IMR-90 (cell line): ENCODE measurements around the gene TTLL11. TPM values are rescaled to one million over a fixed set of nuclear protein-coding genes. Genes with fewer than 3 reads are reported as not detected.

Source experiments
- ATAC-seq: fragments of 200-7000 bp; cut with Tn5 transposase; 2 replicates; pipeline ENCODE4 v1.9.1; 2020; ENCODE audit warnings: low read depth, mild to moderate bottlenecking, moderate library complexity
- BruUV-seq: library from RNA; stranded (reverse); fragments of 400-500 nt; replicated peaks from 2 replicates; lab custom pipeline; 2021; lab: Mats Ljungman, UMichigan
- CTCF ChIA-PET: fragments of 300-600 bp; formaldehyde crosslinking; extraction: SDS; loops from one replicate; lab custom pipeline; 2021; ENCODE audit warnings: antibody characterized with exemption; lab: Yijun Ruan, JAX
- POLR2A ChIA-PET: fragments of 300-600 bp; sonication (Branson Sonifier 250); formaldehyde crosslinking; loops from one replicate; lab custom pipeline; 2022; ENCODE audit warnings: antibody characterized with exemption; ENCODE audit not compliant: unreplicated experiment; lab: Charles Lee
- DNase-seq: peaks from one replicate; pipeline ENCODE4 v3.0.0; 2013
- H2AFZ ChIP-seq: replicated peaks from 2 replicates; pipeline ENCODE3; 2013; ENCODE audit warnings: low read length, mild to moderate bottlenecking; ENCODE audit not compliant: poor library complexity
- H2AK5ac ChIP-seq: 2 replicates; pipeline ENCODE4 v1.6.1; 2013; ENCODE audit warnings: low read depth, low read length, inconsistent platforms
- H2AK9ac ChIP-seq: replicated peaks from 2 replicates; pipeline ENCODE3; 2013; ENCODE audit warnings: mild to moderate bottlenecking, low read depth, low read length, moderate library complexity; ENCODE audit not compliant: poor library complexity
- H2BK120ac ChIP-seq: 2 replicates; pipeline ENCODE4 v1.6.1; 2013; ENCODE audit warnings: low read depth, low read length, inconsistent platforms
- H2BK15ac ChIP-seq: 3 replicates; pipeline ENCODE4 v1.6.1; 2013; ENCODE audit warnings: low read depth, low read length, inconsistent platforms
- H2BK20ac ChIP-seq: 2 replicates; pipeline ENCODE4 v1.6.1; 2013; ENCODE audit warnings: low read depth, mild to moderate bottlenecking, inconsistent platforms, low read length, moderate library complexity
- H2BK5ac ChIP-seq: 2 replicates; pipeline ENCODE4 v1.6.1; 2013; ENCODE audit warnings: mild to moderate bottlenecking, low read depth, low read length, inconsistent platforms; ENCODE audit not compliant: poor library complexity, severe bottlenecking
- H3K14ac ChIP-seq: replicated peaks from 2 replicates; pipeline ENCODE4 v1.6.1; 2013; ENCODE audit warnings: low read depth, low read length, inconsistent platforms
- H3K18ac ChIP-seq: 2 replicates; pipeline ENCODE4 v1.6.1; 2013; ENCODE audit warnings: low read depth, low read length, control low read depth
- H3K23ac ChIP-seq: 2 replicates; pipeline ENCODE4 v1.6.1; 2013; ENCODE audit warnings: low read depth, low read length, inconsistent platforms
- H3K27ac ChIP-seq: 2 replicates; pipeline ENCODE4 v1.5.1; 2013; ENCODE audit warnings: mild to moderate bottlenecking, control low read depth, low read length; ENCODE audit not compliant: insufficient read depth
- H3K27me3 ChIP-seq: 2 replicates; pipeline ENCODE4 v1.6.1; 2013; ENCODE audit warnings: low read length; ENCODE audit not compliant: control insufficient read depth, insufficient read depth
- H3K36me3 ChIP-seq: 2 replicates; pipeline ENCODE4 v1.6.1; 2013; ENCODE audit warnings: low read length, mixed read lengths; ENCODE audit not compliant: control insufficient read depth, insufficient read depth
- H3K4ac ChIP-seq: 2 replicates; pipeline ENCODE4 v1.6.1; 2013; ENCODE audit warnings: low read depth, low read length, inconsistent platforms
- H3K4me1 ChIP-seq: 2 replicates; pipeline ENCODE4 v1.6.1; 2013; ENCODE audit warnings: low read length, mixed read lengths; ENCODE audit not compliant: control insufficient read depth, insufficient read depth
- H3K4me2 ChIP-seq: 2 replicates; pipeline ENCODE4 v1.6.1; 2013; ENCODE audit warnings: low read depth, mild to moderate bottlenecking, control low read depth, low read length, moderate library complexity
- H3K4me3 ChIP-seq: 2 replicates; pipeline ENCODE4 v1.5.1; 2013; ENCODE audit warnings: low read depth, mild to moderate bottlenecking, control low read depth, low read length, moderate library complexity; ENCODE audit not compliant: insufficient read depth
- H3K56ac ChIP-seq: 2 replicates; pipeline ENCODE4 v1.6.1; 2013; ENCODE audit warnings: low read length, inconsistent platforms; ENCODE audit not compliant: insufficient read depth; ENCODE audit errors: extremely low read depth
- H3K79me1 ChIP-seq, 2 experiments: 2 replicates each; pipeline ENCODE4 v1.6.1; 2013; ENCODE audit warnings: low read length in 2 of 2, inconsistent platforms in 1 of 2, low read depth in 1 of 2
- H3K9ac ChIP-seq: 2 replicates; pipeline ENCODE4 v1.6.1; 2013; ENCODE audit warnings: low read depth, low read length, control low read depth
- H3K9me1 ChIP-seq: 2 replicates; pipeline ENCODE4 v1.6.1; 2013; ENCODE audit warnings: low read length, inconsistent platforms; ENCODE audit not compliant: insufficient read depth
- H3K9me3 ChIP-seq: 2 replicates; pipeline ENCODE4 v1.6.1; 2013; ENCODE audit warnings: low read length; ENCODE audit not compliant: control insufficient read depth, insufficient read depth
- H4K20me1 ChIP-seq: 2 replicates; pipeline ENCODE4 v1.6.1; 2013; ENCODE audit warnings: low read length, inconsistent platforms; ENCODE audit not compliant: insufficient read depth
- H4K5ac ChIP-seq: 2 replicates; pipeline ENCODE4 v1.6.1; 2013; ENCODE audit warnings: mild to moderate bottlenecking, low read depth, low read length, control low read depth
- H4K8ac ChIP-seq, 2 experiments: 2 replicates each; pipeline ENCODE4 v1.6.1; 2013; ENCODE audit warnings: low read depth in 2 of 2, low read length in 2 of 2, control low read depth in 1 of 2, inconsistent platforms in 1 of 2
- H4K91ac ChIP-seq: 2 replicates; pipeline ENCODE4 v1.6.1; 2013; ENCODE audit warnings: low read depth, low read length, inconsistent platforms; ENCODE audit not compliant: insufficient read depth
- WGBS, 2 experiments: methylation state at CpG; one replicate each; pipeline versions ENCODE4 v1.1.5 to v1.1.7; 2013; ENCODE audit warnings: missing lambda C conversion rate in 2 of 2; ENCODE audit not compliant: insufficient read length in 1 of 2; ENCODE audit errors: extremely low coverage in 2 of 2; 5-methylcytosine and 5-hydroxymethylcytosine counted together
- dilution Hi-C: fragments of 300-500 bp; cut with HindIII; formaldehyde crosslinking; loops from one replicate; pipeline ENCODE4 v1.14.3; 2018; ENCODE audit warnings: low sequenced_read_pairs; ENCODE audit not compliant: unreplicated experiment
- in situ Hi-C: fragments of 300-500 bp; cut with MboI; formaldehyde crosslinking; loops from 3 replicates; pipeline ENCODE4 v1.14.3; 2019; ENCODE audit warnings: low sequenced_read_pairs, inconsistent platforms, mixed read lengths
- intact Hi-C: fragments of 100-400 bp; cut with micrococcal nuclease; formaldehyde crosslinking; loops from 2 replicates; pipeline ENCODE4 v1.10.0; 2022
- polyA plus RNA-seq, 3 experiments: library from polyadenylated mRNA; depleted of rRNA; stranded (reverse); fragments of >200 nt; gene quantifications; 2 replicates each; pipeline ENCODE4 v1.2.3, GENCODE V29; 2012; ENCODE audit warnings: low replicate concordance in 1 of 3
- total RNA-seq: library from RNA; depleted of rRNA; stranded (reverse); fragments of >200 nt; gene quantifications from 2 replicates; pipeline ENCODE4 v1.2.3, GENCODE V29; 2012
- TF ChIP-seq, protein P1 (sequence below): conservative IDR thresholded peaks from 2 replicates; pipeline ENCODE4 v1.5.1; 2012; ENCODE audit warnings: mild to moderate bottlenecking, low read depth, low read length, improper control_type of control experiment

Gene TTLL11
- total and polyA plus RNA-seq, 2 of the 4 experiments (the other 2 are of a cell fraction) = 2.0 to 4.6 TPM

DNA sequence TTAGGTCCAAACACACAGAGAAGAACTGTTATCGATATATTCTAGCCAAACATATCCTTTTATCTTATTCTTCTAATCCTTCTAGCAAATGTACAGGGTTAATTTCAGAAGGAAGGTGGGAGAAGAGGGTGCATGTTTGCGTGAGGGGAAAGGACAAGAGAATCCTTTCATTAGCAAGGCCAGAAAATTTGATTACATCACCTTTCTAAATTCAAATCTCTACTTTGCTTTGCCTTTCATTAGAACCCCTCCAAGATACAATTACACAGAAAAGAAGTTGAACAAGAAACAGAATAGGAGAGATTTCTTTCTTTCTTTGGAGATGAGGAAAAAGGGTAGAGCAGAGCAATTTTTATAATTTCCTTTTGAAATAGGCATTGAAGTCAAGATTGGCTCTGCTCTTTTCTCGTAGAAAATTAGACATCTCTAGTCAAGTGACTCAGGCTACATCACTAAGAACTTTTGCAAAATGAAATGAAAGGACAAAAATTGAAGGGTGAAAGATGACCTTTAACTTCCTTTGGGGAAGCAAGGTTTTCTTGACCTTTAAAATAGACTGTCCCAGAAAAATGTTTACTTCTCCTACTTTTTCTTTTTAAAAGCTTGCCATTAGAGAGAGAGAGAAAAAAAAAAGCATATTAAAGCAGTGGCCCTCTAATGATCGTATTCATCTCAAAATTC is 81.2 kb downstream of the TTLL11 start:
- no peaks in the 10 kb centered on the region for H3K27me3 ChIP-seq
- H3K56ac ChIP-seq = no peak overlapping the region
- H2BK15ac ChIP-seq = no peak overlapping the region
- no CpG with 5 or more reads among the region's 4 CpGs for WGBS, 2 experiments
- H3K4ac ChIP-seq = no peak overlapping the region
- no peaks in the 10 kb centered on the region for H3K36me3 ChIP-seq
- H4K91ac ChIP-seq = no peak overlapping the region
- H4K8ac ChIP-seq = no peak overlapping the region
- POLR2A ChIA-PET = no interaction called here
- in situ Hi-C loops (no loop called here), intact Hi-C loops (loop anchor here (5.0 kb wide), 1 partner anchor 475 kb away; no protein-coding TSS in a partner anchor), dilution Hi-C loops (no loop called here)
- no peak overlapping the region for H3K4me2 ChIP-seq
- TF ChIP-seq, protein P1, sequence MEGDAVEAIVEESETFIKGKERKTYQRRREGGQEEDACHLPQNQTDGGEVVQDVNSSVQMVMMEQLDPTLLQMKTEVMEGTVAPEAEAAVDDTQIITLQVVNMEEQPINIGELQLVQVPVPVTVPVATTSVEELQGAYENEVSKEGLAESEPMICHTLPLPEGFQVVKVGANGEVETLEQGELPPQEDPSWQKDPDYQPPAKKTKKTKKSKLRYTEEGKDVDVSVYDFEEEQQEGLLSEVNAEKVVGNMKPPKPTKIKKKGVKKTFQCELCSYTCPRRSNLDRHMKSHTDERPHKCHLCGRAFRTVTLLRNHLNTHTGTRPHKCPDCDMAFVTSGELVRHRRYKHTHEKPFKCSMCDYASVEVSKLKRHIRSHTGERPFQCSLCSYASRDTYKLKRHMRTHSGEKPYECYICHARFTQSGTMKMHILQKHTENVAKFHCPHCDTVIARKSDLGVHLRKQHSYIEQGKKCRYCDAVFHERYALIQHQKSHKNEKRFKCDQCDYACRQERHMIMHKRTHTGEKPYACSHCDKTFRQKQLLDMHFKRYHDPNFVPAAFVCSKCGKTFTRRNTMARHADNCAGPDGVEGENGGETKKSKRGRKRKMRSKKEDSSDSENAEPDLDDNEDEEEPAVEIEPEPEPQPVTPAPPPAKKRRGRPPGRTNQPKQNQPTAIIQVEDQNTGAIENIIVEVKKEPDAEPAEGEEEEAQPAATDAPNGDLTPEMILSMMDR = no peak
- no peak overlapping the region for H2BK20ac ChIP-seq
- H4K5ac ChIP-seq = no peak overlapping the region
- no peak overlapping the region for H2BK5ac ChIP-seq
- no peaks in the 10 kb centered on the region; the same call in 1 of the 2 replicates for H3K4me1 ChIP-seq
- DNase-seq (no peak), ATAC-seq (no peak)
- H3K14ac ChIP-seq = no peak overlapping the region
- H2AK5ac ChIP-seq = no peak overlapping the region
- H3K27ac ChIP-seq = no peak overlapping the region
- H3K9me3 ChIP-seq = no peaks in the 10 kb centered on the region
- no peak overlapping the region for H3K9ac ChIP-seq
- CTCF ChIA-PET = no interaction called here
- H4K20me1 ChIP-seq = no peaks in the 10 kb centered on the region
- H3K23ac ChIP-seq = no peak overlapping the region
- H2BK120ac ChIP-seq = no peak overlapping the region
- H3K4me3 ChIP-seq = no peak overlapping the region
- H2AK9ac ChIP-seq = no peak overlapping the region
- 0 out of 4 replicates have a peak, but pooled peaks cover 0 to 4% of the 10 kb centered on the region in 2 experiments for H3K79me1 ChIP-seq
- no peak overlapping the region for H3K18ac ChIP-seq
- no peak overlapping the region for H2AFZ ChIP-seq
- BruUV-seq = no TSS peak
- H3K9me1 ChIP-seq = no peaks in the 10 kb centered on the region
